Natural killer cell (primary cell): ENCODE data around the gene PGC. TPM values are rescaled to one million over a fixed set of nuclear protein-coding genes. Genes with fewer than 3 reads are reported as not detected.

Experiments used
- ATAC-seq, 3 donors: fragments of 150-1000 bp in 2 of 3; fragments of 200-7000 bp in 1 of 3; cut with Tn5 transposase; 1 replicate in 1 of 3; 2 replicates in 2 of 3; pipeline ENCODE4 v1.10.0; 2021; ENCODE audit warnings: mild to moderate bottlenecking in 2 of 3, moderate library complexity in 2 of 3
- DNase-seq, 2 donors: peaks; one replicate each; pipeline versions ENCODE4 v3.0.0 to v3.0.0-alpha.2; 2013 to 2021; ENCODE audit warnings: mixed read lengths in 1 of 2
- H3K27ac ChIP-seq: one replicate; pipeline ENCODE4 v1.5.1; 2013; ENCODE audit warnings: mild to moderate bottlenecking, low read length
- H3K27me3 ChIP-seq: one replicate; pipeline ENCODE4 v1.6.1; 2013; ENCODE audit warnings: low read length; ENCODE audit not compliant: control insufficient read depth, insufficient read depth
- H3K36me3 ChIP-seq: one replicate; pipeline ENCODE4 v1.6.1; 2013; ENCODE audit warnings: low read length; ENCODE audit not compliant: control insufficient read depth, insufficient read depth
- H3K4me1 ChIP-seq: one replicate; pipeline ENCODE4 v1.6.1; 2013; ENCODE audit warnings: low read length; ENCODE audit not compliant: control insufficient read depth, insufficient read depth
- H3K4me3 ChIP-seq: one replicate; pipeline ENCODE4 v1.5.1; 2013; ENCODE audit warnings: low read length
- H3K9me3 ChIP-seq: one replicate; pipeline ENCODE4 v1.6.1; 2013; ENCODE audit warnings: low read length; ENCODE audit not compliant: control insufficient read depth, insufficient read depth
- H3K27ac Mint-ChIP-seq, 2 donors: one replicate each; pipeline ENCODE4 v1.8.0; 2022; ENCODE audit warnings: mild to moderate bottlenecking in 2 of 2, mixed read lengths in 2 of 2, moderate library complexity in 1 of 2
- H3K27me3 Mint-ChIP-seq, 2 donors: one replicate each; pipeline ENCODE4 v1.8.0; 2022; ENCODE audit warnings: low read depth in 2 of 2, mixed read lengths in 2 of 2
- H3K36me3 Mint-ChIP-seq: one replicate; pipeline ENCODE4 v1.8.0; 2022; ENCODE audit warnings: mixed read lengths
- H3K4me1 Mint-ChIP-seq, 2 donors: one replicate each; pipeline ENCODE4 v1.8.0; 2022; ENCODE audit warnings: mixed read lengths in 2 of 2
- H3K4me3 Mint-ChIP-seq: one replicate; pipeline ENCODE4 v1.8.0; 2022; ENCODE audit warnings: mild to moderate bottlenecking, moderate library complexity, mixed read lengths
- H3K9me3 Mint-ChIP-seq, 2 donors: one replicate each; pipeline ENCODE4 v1.8.0; 2022; ENCODE audit warnings: mixed read lengths in 2 of 2
- WGBS: methylation state at CpG from one replicate; pipeline ENCODE4 v1.1.7; 2013; ENCODE audit warnings: missing lambda C conversion rate; ENCODE audit not compliant: insufficient coverage; 5-methylcytosine and 5-hydroxymethylcytosine counted together
- intact Hi-C: fragments of 100-400 bp; cut with micrococcal nuclease; formaldehyde crosslinking; loops from one replicate; pipeline ENCODE4 v1.14.2; 2022
- total RNA-seq, 4 donors: library from RNA; stranded (reverse); fragments of 120-200 nt in 1 of 4; gene quantifications; one replicate each; pipeline versions ENCODE4 v1.2.3 to v1.2.4, GENCODE V29; 2013 to 2022
- TF ChIP-seq, protein P1 (sequence below): fragments of 200-600 bp; IDR thresholded peaks from one replicate; pipeline ENCODE4 v1.8.0; 2022; ENCODE audit warnings: antibody characterized with exemption

The PGC gene
- total RNA-seq, 3 donors from 2014 or later (not counting 1 experiment from before 2014, with no cell fraction given): not detected

DNA sequence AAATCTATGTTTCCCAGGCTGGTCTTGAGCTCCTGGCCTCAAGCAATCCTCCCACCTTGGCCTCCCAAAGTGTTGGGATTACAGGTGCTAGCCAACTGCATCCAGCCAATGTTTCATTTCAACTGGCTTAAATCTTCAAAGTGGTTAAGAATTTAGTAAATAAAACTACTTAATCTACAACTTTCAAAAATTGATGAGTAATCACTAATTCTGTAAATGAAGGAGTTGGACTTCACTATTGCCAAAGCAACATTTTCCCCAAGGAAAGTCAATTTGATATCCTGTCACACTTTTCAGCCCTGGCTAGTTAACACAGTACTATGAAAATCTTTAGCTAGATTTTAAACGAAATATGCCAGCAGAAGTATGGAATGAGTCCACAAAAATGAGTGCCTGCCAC lies 44.1 kb upstream of the PGC start:
- ATAC-seq (no peak), DNase-seq (no peak)
- H3K27me3 ChIP-seq: no peaks in the 10 kb centered on the region
- H3K4me3 ChIP-seq: no peak overlapping the region
- intact Hi-C loops: no loop called here
- H3K4me1 ChIP-seq: peaks cover 13% of the 10 kb centered on the region
- H3K27ac Mint-ChIP-seq: no peak overlapping the region
- WGBS: 88% methylated on average over 1 of the region's 1 CpG
- peaks cover 0 to 18% of the 10 kb centered on the region in 2 donors for H3K4me1 Mint-ChIP-seq
- no peaks in the 10 kb centered on the region for H3K9me3 Mint-ChIP-seq
- H3K9me3 ChIP-seq: no peaks in the 10 kb centered on the region
- H3K27me3 Mint-ChIP-seq: no peaks in the 10 kb centered on the region
- TF ChIP-seq, protein P1, sequence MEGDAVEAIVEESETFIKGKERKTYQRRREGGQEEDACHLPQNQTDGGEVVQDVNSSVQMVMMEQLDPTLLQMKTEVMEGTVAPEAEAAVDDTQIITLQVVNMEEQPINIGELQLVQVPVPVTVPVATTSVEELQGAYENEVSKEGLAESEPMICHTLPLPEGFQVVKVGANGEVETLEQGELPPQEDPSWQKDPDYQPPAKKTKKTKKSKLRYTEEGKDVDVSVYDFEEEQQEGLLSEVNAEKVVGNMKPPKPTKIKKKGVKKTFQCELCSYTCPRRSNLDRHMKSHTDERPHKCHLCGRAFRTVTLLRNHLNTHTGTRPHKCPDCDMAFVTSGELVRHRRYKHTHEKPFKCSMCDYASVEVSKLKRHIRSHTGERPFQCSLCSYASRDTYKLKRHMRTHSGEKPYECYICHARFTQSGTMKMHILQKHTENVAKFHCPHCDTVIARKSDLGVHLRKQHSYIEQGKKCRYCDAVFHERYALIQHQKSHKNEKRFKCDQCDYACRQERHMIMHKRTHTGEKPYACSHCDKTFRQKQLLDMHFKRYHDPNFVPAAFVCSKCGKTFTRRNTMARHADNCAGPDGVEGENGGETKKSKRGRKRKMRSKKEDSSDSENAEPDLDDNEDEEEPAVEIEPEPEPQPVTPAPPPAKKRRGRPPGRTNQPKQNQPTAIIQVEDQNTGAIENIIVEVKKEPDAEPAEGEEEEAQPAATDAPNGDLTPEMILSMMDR: no peak
- peaks cover 36% of the 10 kb centered on the region for H3K36me3 ChIP-seq
- no peak overlapping the region for H3K4me3 Mint-ChIP-seq
- peaks cover 8% of the 10 kb centered on the region for H3K36me3 Mint-ChIP-seq
- H3K27ac ChIP-seq: no peak overlapping the region

DNA sequence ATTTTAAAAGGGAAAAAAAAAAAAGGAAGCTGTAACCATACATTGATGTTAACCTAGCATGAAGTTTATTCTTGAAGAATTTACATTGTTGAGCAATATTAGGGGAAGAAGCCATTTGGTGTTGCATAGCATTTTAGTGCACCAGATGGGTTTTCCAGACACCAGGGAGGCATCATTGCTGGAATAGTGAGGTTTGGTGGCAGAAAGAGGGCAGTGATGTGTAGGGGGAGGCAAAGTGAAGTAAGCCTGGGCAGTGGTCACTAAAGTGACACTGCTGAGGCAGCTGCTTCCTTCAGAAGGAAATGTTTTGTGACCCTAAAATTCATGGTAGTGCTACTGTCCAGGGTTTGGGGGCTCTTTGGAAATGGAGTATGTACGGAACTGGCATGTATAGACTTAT lies 42.8 kb upstream of the PGC start:
- H3K4me1 Mint-ChIP-seq: peaks cover 0 to 25% of the 10 kb centered on the region in 2 donors
- Histone ChIP-seq H3K4me3 (no peak overlapping the region), H3K36me3 (peaks cover 34% of the 10 kb centered on the region), H3K4me1 (peaks cover 25% of the 10 kb centered on the region), H3K9me3 (no peaks in the 10 kb centered on the region), H3K27me3 (no peaks in the 10 kb centered on the region), H3K27ac (no peak overlapping the region)
- WGBS: 94% methylated on average over 1 of the region's 1 CpG
- peak overlapping the region; percentile 45 for H3K4me3 Mint-ChIP-seq
- H3K27ac Mint-ChIP-seq: peak overlapping the region in 1 of 2 donors; percentile 96
- intact Hi-C loops: no loop called here
- DNase-seq (no peak), ATAC-seq (no peak)
- no peaks in the 10 kb centered on the region for H3K9me3 Mint-ChIP-seq
- H3K36me3 Mint-ChIP-seq: peaks cover 8% of the 10 kb centered on the region
- TF ChIP-seq, protein P1: no peak
- H3K27me3 Mint-ChIP-seq: no peaks in the 10 kb centered on the region

DNA sequence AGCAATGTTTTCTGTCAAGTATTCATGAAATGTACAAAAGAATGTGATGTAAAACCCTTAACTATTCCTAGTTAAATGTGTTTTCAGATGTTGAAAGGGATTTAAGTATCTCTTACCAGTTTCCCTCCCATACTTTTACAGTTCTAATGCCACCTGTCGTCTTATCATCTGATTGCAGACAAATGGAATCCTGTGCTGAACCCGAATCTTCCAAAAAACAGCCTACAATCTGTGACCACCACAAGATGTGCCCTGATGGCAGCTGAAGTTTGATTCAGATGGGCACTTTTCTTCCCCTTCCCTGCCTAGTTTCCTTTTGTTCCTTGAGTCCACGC lies 42.2 kb upstream of the PGC start:
- intact Hi-C loops: loop anchor here (10.0 kb wide), 1 partner anchor 755 kb away; no protein-coding TSS in a partner anchor
- no peaks in the 10 kb centered on the region for H3K27me3 Mint-ChIP-seq
- Histone ChIP-seq H3K36me3 (peaks cover 32% of the 10 kb centered on the region), H3K4me1 (peaks cover 30% of the 10 kb centered on the region), H3K4me3 (no peak overlapping the region), H3K9me3 (no peaks in the 10 kb centered on the region), H3K27me3 (no peaks in the 10 kb centered on the region), H3K27ac (no peak overlapping the region)
- DNase-seq (no peak), ATAC-seq (no peak)
- H3K4me1 Mint-ChIP-seq: peaks cover 0 to 25% of the 10 kb centered on the region in 2 donors
- 91% methylated on average over 2 of the region's 3 CpGs for WGBS
- H3K4me3 Mint-ChIP-seq: peak overlapping the region; percentile 94
- H3K27ac Mint-ChIP-seq: peak overlapping the region; percentile 92 to 96
- peaks cover 8% of the 10 kb centered on the region for H3K36me3 Mint-ChIP-seq
- H3K9me3 Mint-ChIP-seq: no peaks in the 10 kb centered on the region
- TF ChIP-seq, protein P1: no peak
